Measurements from ENCODE around the gene TM2D3.

TM2D3 gene

GRCh38 chr15:101612676-101613075, 39.5 kb downstream of the TM2D3 start:
- Mint-ChIP-seq H3K36me3 (peaks cover 4 to 6% of the 10 kb centered on the region in 2 donors), H3K4me3 (no peak overlapping the region), H3K27ac (no peak overlapping the region), H3K27me3 (no peaks in the 10 kb centered on the region), H3K9me3 (no peaks in the 10 kb centered on the region), H3K4me1 (no peaks in the 10 kb centered on the region)
- DNase-seq = no peak
- ATAC-seq (replicated peaks) = no peak

GRCh38 chr15:101611580-101612299, 40.4 kb downstream of the TM2D3 start:
- Mint-ChIP-seq H3K27me3 (no peaks in the 10 kb centered on the region), H3K9me3 (no peaks in the 10 kb centered on the region), H3K36me3 (peaks cover 0 to 1% of the 10 kb centered on the region in 2 donors), H3K4me3 (no peak overlapping the region), H3K27ac (no peak overlapping the region), H3K4me1 (no peaks in the 10 kb centered on the region)
- ATAC-seq (replicated peaks) (no peak), DNase-seq (no peak)

GRCh38 chr15:101611007-101611406, 41.2 kb downstream of the TM2D3 start:
- H3K27me3 Mint-ChIP-seq = no peaks in the 10 kb centered on the region
- no peak overlapping the region for H3K4me3 Mint-ChIP-seq
- no peak for DNase-seq
- H3K36me3 Mint-ChIP-seq = no peaks in the 10 kb centered on the region
- ATAC-seq (replicated peaks) = no peak
- no peaks in the 10 kb centered on the region for H3K9me3 Mint-ChIP-seq
- H3K27ac Mint-ChIP-seq = no peak overlapping the region
- H3K4me1 Mint-ChIP-seq = no peaks in the 10 kb centered on the region

GRCh38 chr15:101610611-101611000, 41.6 kb downstream of the TM2D3 start:
- H3K4me1 Mint-ChIP-seq = no peaks in the 10 kb centered on the region
- no peak for DNase-seq
- no peak for ATAC-seq (replicated peaks)
- H3K9me3 Mint-ChIP-seq = no peaks in the 10 kb centered on the region
- no peak overlapping the region for H3K27ac Mint-ChIP-seq
- no peak overlapping the region for H3K4me3 Mint-ChIP-seq
- no peaks in the 10 kb centered on the region for H3K36me3 Mint-ChIP-seq
- no peaks in the 10 kb centered on the region for H3K27me3 Mint-ChIP-seq

GRCh38 chr15:101609742-101610610, 42.2 kb downstream of the TM2D3 start:
- Mint-ChIP-seq H3K36me3 (no peaks in the 10 kb centered on the region), H3K27me3 (peaks cover 0 to 2% of the 10 kb centered on the region in 2 donors), H3K4me3 (no peak overlapping the region), H3K4me1 (no peaks in the 10 kb centered on the region), H3K27ac (no peak overlapping the region), H3K9me3 (no peaks in the 10 kb centered on the region)
- ATAC-seq (replicated peaks) (no peak), DNase-seq (no peak)

- Mint-ChIP-seq H3K4me1 (no peaks in the 10 kb centered on the region), H3K9me3 (peaks cover 6 to 7% of the 10 kb centered on the region in 2 donors), H3K4me3 (no peak overlapping the region), H3K27me3 (peaks cover 9 to 12% of the 10 kb centered on the region in 2 donors), H3K27ac (no peak overlapping the region), H3K36me3 (no peaks in the 10 kb centered on the region)
- DNase-seq (no peak), ATAC-seq (replicated peaks) (no peak)
Measured at GRCh38 chr15:101608201-101608600, 44.0 kb downstream of the TM2D3 start.

- H3K9me3 Mint-ChIP-seq = peaks cover 6 to 7% of the 10 kb centered on the region in 2 donors
- DNase-seq = no peak
- H3K27me3 Mint-ChIP-seq = peaks cover 9 to 19% of the 10 kb centered on the region in 2 donors
- no peak overlapping the region for H3K27ac Mint-ChIP-seq
- no peaks in the 10 kb centered on the region for H3K36me3 Mint-ChIP-seq
- ATAC-seq (replicated peaks) = no peak
- H3K4me3 Mint-ChIP-seq = no peak overlapping the region
- no peaks in the 10 kb centered on the region for H3K4me1 Mint-ChIP-seq
Measured at GRCh38 chr15:101607108-101607507, 45.1 kb downstream of the TM2D3 start.

- H3K27ac Mint-ChIP-seq = no peak overlapping the region
- H3K4me3 Mint-ChIP-seq = no peak overlapping the region
- H3K27me3 Mint-ChIP-seq = peaks cover 19 to 32% of the 10 kb centered on the region in 2 donors
- H3K9me3 Mint-ChIP-seq = peaks cover 6 to 7% of the 10 kb centered on the region in 2 donors
- no peak for DNase-seq
- H3K4me1 Mint-ChIP-seq = no peaks in the 10 kb centered on the region
- H3K36me3 Mint-ChIP-seq = no peaks in the 10 kb centered on the region
- no peak for ATAC-seq (replicated peaks)
Measured at GRCh38 chr15:101604124-101604874, 47.9 kb downstream of the TM2D3 start.

GRCh38 chr15:101602801-101603200, 49.4 kb downstream of the TM2D3 start:
- H3K4me1 Mint-ChIP-seq = no peaks in the 10 kb centered on the region
- DNase-seq (no peak), ATAC-seq (replicated peaks) (no peak)
- H3K27ac Mint-ChIP-seq = no peak overlapping the region
- H3K36me3 Mint-ChIP-seq = no peaks in the 10 kb centered on the region
- peaks cover 25 to 40% of the 10 kb centered on the region in 2 donors for H3K27me3 Mint-ChIP-seq
- H3K9me3 Mint-ChIP-seq = peaks cover 7 to 8% of the 10 kb centered on the region in 2 donors
- H3K4me3 Mint-ChIP-seq = no peak overlapping the region

- H3K27ac Mint-ChIP-seq = no peak overlapping the region
- peaks cover 0 to 5% of the 10 kb centered on the region in 2 donors for H3K36me3 Mint-ChIP-seq
- no peaks in the 10 kb centered on the region for H3K4me1 Mint-ChIP-seq
- no peak for ATAC-seq (replicated peaks)
- peaks cover 49 to 65% of the 10 kb centered on the region in 2 donors for H3K27me3 Mint-ChIP-seq
- H3K9me3 Mint-ChIP-seq = peaks cover 22 to 26% of the 10 kb centered on the region in 2 donors
- H3K4me3 Mint-ChIP-seq = no peak overlapping the region
- no peak for DNase-seq
Measured at GRCh38 chr15:101600035-101600434, 52.1 kb downstream of the TM2D3 start.

GRCh38 chr15:101599091-101599490, 53.1 kb downstream of the TM2D3 start:
- no peak for DNase-seq
- Mint-ChIP-seq H3K4me3 (no peak overlapping the region), H3K4me1 (no peaks in the 10 kb centered on the region), H3K36me3 (peaks cover 0 to 5% of the 10 kb centered on the region in 2 donors), H3K9me3 (peaks cover 21 to 27% of the 10 kb centered on the region in 2 donors), H3K27me3 (peaks cover 51 to 62% of the 10 kb centered on the region in 2 donors), H3K27ac (no peak overlapping the region)
- ATAC-seq (replicated peaks) = no peak

- no peak overlapping the region for H3K4me3 Mint-ChIP-seq
- H3K27me3 Mint-ChIP-seq = peaks cover 53 to 59% of the 10 kb centered on the region in 2 donors
- H3K36me3 Mint-ChIP-seq = peaks cover 0 to 5% of the 10 kb centered on the region in 2 donors
- no peak overlapping the region for H3K27ac Mint-ChIP-seq
- no peaks in the 10 kb centered on the region for H3K4me1 Mint-ChIP-seq
- peaks cover 25 to 34% of the 10 kb centered on the region in 2 donors for H3K9me3 Mint-ChIP-seq
- ATAC-seq (replicated peaks) (no peak), DNase-seq (no peak)
Measured at GRCh38 chr15:101597360-101597928, 54.7 kb downstream of the TM2D3 start.

- H3K27ac Mint-ChIP-seq = no peak overlapping the region
- peaks cover 53 to 59% of the 10 kb centered on the region in 2 donors for H3K27me3 Mint-ChIP-seq
- ATAC-seq (replicated peaks) = no peak
- peaks cover 25 to 34% of the 10 kb centered on the region in 2 donors for H3K9me3 Mint-ChIP-seq
- H3K4me1 Mint-ChIP-seq = no peaks in the 10 kb centered on the region
- peaks cover 0 to 5% of the 10 kb centered on the region in 2 donors for H3K36me3 Mint-ChIP-seq
- DNase-seq = no peak
- H3K4me3 Mint-ChIP-seq = no peak overlapping the region
Measured at GRCh38 chr15:101596633-101597032, 55.5 kb downstream of the TM2D3 start.

Data from stimulated activated naive B cell treated with anti-CD40 and anti-IgM and Interleukin-4, amounts not matched to agents 10 μg/mL and 1 μg/mL and 100 μg/mL, for 72 hours (primary cell).